ENCODE measurements around the gene CDK14. TPM values are rescaled to one million over a fixed set of nuclear protein-coding genes. Genes with fewer than 3 reads are reported as not detected.

Gene CDK14
- total RNA-seq, 1 experiment from 2014 or later, result 14.1 TPM

GRCh38 chr7:91248996-91249395, 652.9 kb downstream of the CDK14 start:
- peak; percentile 37 for DNase-seq (ENCODE audit: low read depth)

GRCh38 chr7:91249506-91250233, 653.5 kb downstream of the CDK14 start:
- DNase-seq (ENCODE audit: low read depth), result peak; percentile 70

DNA sequence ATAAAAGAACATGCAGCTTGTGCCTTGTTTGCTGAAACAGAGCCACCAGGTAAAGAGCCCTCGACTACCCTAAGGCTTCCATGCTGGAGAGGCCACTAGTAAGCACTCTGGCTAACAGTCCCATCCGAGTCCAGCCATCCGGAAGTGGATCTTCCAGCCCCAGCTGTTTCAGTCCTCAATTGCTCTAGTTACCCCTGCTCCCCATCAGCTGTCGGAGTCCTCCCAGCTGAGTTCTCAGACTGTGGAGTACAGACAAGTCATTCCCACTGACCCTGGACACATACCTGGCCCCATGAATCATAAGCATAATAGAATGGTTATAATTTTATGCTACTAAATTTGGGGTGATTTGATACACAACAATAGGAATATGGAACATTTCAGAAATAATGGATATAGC, 654.6 kb downstream of the CDK14 start:
- DNase-seq (ENCODE audit: low read depth), result no peak

DNA sequence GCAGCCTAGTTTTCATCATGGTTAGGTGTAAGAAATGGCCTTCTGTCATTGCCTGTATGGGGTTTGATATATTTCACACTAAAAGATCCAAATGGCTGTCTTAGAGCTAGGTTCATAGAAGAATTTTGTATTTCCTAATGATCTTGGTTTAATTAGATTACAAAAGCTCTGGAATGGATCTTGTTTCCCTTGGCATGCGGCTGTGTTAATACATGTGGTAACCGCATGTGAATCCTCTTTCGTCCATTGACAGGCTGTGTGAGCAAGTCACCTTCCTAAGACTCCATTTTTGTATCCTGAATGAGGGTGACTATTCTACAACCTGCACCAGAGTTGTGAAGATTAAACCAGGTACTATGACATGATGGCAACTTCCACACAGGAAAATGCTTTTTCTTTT, 655.8 kb downstream of the CDK14 start:
- DNase-seq (ENCODE audit: low read depth), result no peak

Other genes starting within 250 kb of the CDK14 start
- 13.7 and 52.5 TPM in 2 replicates for gene GTPBP10, start 249.6 kb upstream of the CDK14 start, total RNA-seq (2014; rRNA removed; shearing (Covaris generic))
- gene CLDN12, start 192.9 kb upstream of the CDK14 start, total RNA-seq (2014; rRNA removed; shearing (Covaris generic)), result 22.5 and 23.3 TPM in 2 replicates
- gene PTTG1IP2, start 126.7 kb upstream of the CDK14 start, total RNA-seq (2014; rRNA removed; shearing (Covaris generic)), result not detected in 2 replicates